Breast epithelium (tissue), 4 donors: Measurements from ENCODE around the gene COL5A3. TPM values are rescaled to one million over a fixed set of nuclear protein-coding genes. Genes with fewer than 3 reads are reported as not detected.

ENCODE experiments used
- DNase-seq, 2 donors: peaks; one replicate each; pipeline ENCODE4 v3.0.0-alpha.2; 2019; ENCODE audit warnings: low spot score in 2 of 2
- H3K27ac ChIP-seq, 2 donors: fragments of 200-600 bp; sonication (generic) in 1 of 2; one replicate each; pipeline ENCODE4 v1.5.1; 2016 to 2019; ENCODE audit warnings: mild to moderate bottlenecking in 1 of 2
- H3K27me3 ChIP-seq, 2 donors: fragments of 200-600 bp; sonication (generic) in 1 of 2; one replicate each; pipeline versions ENCODE4 v1.5.1 to v1.6.0; 2017 to 2019; ENCODE audit warnings: control low read depth in 1 of 2, mild to moderate bottlenecking in 1 of 2
- H3K36me3 ChIP-seq: fragments of 200-600 bp; one replicate; pipeline ENCODE4 v1.5.1; 2019
- H3K4me1 ChIP-seq, 2 donors: fragments of 200-600 bp; sonication (generic); one replicate each; pipeline ENCODE4 v1.5.1; 2016 to 2019; ENCODE audit warnings: control low read depth in 1 of 2
- H3K4me3 ChIP-seq, 3 donors: fragments of 200-600 bp; sonication (generic); 1 replicate in 2 of 3; 2 replicates in 1 of 3; pipeline ENCODE4 v1.5.1; 2016 to 2019; ENCODE audit warnings: mild to moderate bottlenecking in 3 of 3, moderate library complexity in 2 of 3
- H3K9me3 ChIP-seq, 2 donors: fragments of 200-600 bp; sonication (generic) in 1 of 2; one replicate each; pipeline ENCODE4 v1.5.1; 2016 to 2019; ENCODE audit warnings: control low read depth in 1 of 2
- CTCF ChIP-seq, 3 donors: fragments of 450-650 bp; IDR thresholded peaks; one replicate each; pipeline ENCODE4 v1.5.1; 2016 to 2017; ENCODE audit warnings: antibody characterized with exemption in 3 of 3, mild to moderate bottlenecking in 3 of 3, moderate library complexity in 3 of 3
- POLR2A ChIP-seq: fragments of 450-650 bp; IDR thresholded peaks from one replicate; pipeline ENCODE4 v1.6.1; 2016; ENCODE audit warnings: antibody characterized with exemption, mild to moderate bottlenecking, moderate library complexity
- POLR2AphosphoS5 ChIP-seq, 3 donors: sonication (generic); formaldehyde crosslinking; IDR thresholded peaks; one replicate each; pipeline ENCODE4 v1.6.1; 2017; ENCODE audit warnings: antibody characterized with exemption in 3 of 3
- intact Hi-C: fragments of 100-400 bp; cut with DNase I; formaldehyde crosslinking; loops from one replicate; pipeline ENCODE4 v1.15.1; 2023; ENCODE audit warnings: low total_unique reads
- total RNA-seq, 3 donors: library from RNA; depleted of rRNA; stranded (reverse); fragments of >200 nt; gene quantifications; one replicate each; pipeline ENCODE4 v1.1.0, GENCODE V29; 2016

COL5A3 gene
- total RNA-seq, 3 donors from 2014 or later = 4.8 to 32.2 (median 12.5) TPM

GRCh38 chr19:10010939-10011338, 635 bp upstream of the COL5A3 start:
- H3K27ac ChIP-seq = no peak overlapping the region
- TF ChIP-seq CTCF (IDR thresholded peaks at IDR 0.05) (no peak), POLR2AphosphoS5 (IDR thresholded peaks at IDR 0.05) (no peak), POLR2A (no peak)
- no peak overlapping the region for H3K4me3 ChIP-seq
- peaks cover 3 to 64% of the 10 kb centered on the region in 2 donors for H3K27me3 ChIP-seq
- H3K9me3 ChIP-seq = no peaks in the 10 kb centered on the region
- no peaks in the 10 kb centered on the region for H3K36me3 ChIP-seq
- H3K4me1 ChIP-seq = peaks cover 0 to 1% of the 10 kb centered on the region in 2 donors
- no peak for DNase-seq
- intact Hi-C loops = no loop called here

GRCh38 chr19:10009714-10010224, 535 bp downstream of the COL5A3 start:
- intact Hi-C loops = no loop called here
- DNase-seq = no peak
- Histone ChIP-seq H3K4me1 (peaks cover 0 to 5% of the 10 kb centered on the region in 2 donors), H3K27ac (peak overlapping the region in 1 of 2 donors; percentile 92), H3K36me3 (no peaks in the 10 kb centered on the region), H3K9me3 (no peaks in the 10 kb centered on the region), H3K27me3 (peaks cover 3 to 64% of the 10 kb centered on the region in 2 donors), H3K4me3 (peak overlapping the region; percentile 51 to 63 (median 62))
- TF ChIP-seq POLR2A (no peak), POLR2AphosphoS5 (IDR thresholded peaks at IDR 0.05) (no peak), CTCF (IDR thresholded peaks at IDR 0.05) (no peak)

GRCh38 chr19:10008184-10008765, 2.0 kb downstream of the COL5A3 start:
- peaks cover 0 to 54% of the 10 kb centered on the region in 2 donors for H3K27me3 ChIP-seq
- H3K9me3 ChIP-seq = no peaks in the 10 kb centered on the region
- intact Hi-C loops = no loop called here
- H3K27ac ChIP-seq = peak overlapping the region; percentile 77 to 92
- TF ChIP-seq POLR2AphosphoS5 (IDR thresholded peaks at IDR 0.05) (no peak), POLR2A (no peak), CTCF (IDR thresholded peaks at IDR 0.05) (no peak)
- peak overlapping the region in 1 of 3 donors; percentile 17 for H3K4me3 ChIP-seq
- peaks cover 0 to 5% of the 10 kb centered on the region in 2 donors for H3K4me1 ChIP-seq
- H3K36me3 ChIP-seq = no peaks in the 10 kb centered on the region
- DNase-seq = no peak

- H3K27ac ChIP-seq = peak overlapping the region; percentile 77 to 92
- intact Hi-C loops = no loop called here
- H3K4me1 ChIP-seq = peaks cover 0 to 5% of the 10 kb centered on the region in 2 donors
These were observed 2.7 kb downstream of the COL5A3 start for GRCh38 chr19:10007371-10008183.

More at GRCh38 chr19:10007371-10008183, 2.7 kb downstream of the COL5A3 start:
- Histone ChIP-seq H3K36me3 (no peaks in the 10 kb centered on the region), H3K9me3 (no peaks in the 10 kb centered on the region), H3K4me3 (peak overlapping the region in 2 of 3 donors; percentile 17 to 25), H3K27me3 (peaks cover 0 to 49% of the 10 kb centered on the region in 2 donors)
- peak in 1 of 2 donors; percentile 35 for DNase-seq
- TF ChIP-seq CTCF (IDR thresholded peaks at IDR 0.05) = no peak
- TF ChIP-seq POLR2AphosphoS5 (IDR thresholded peaks at IDR 0.05) = no peak
- TF ChIP-seq POLR2A = no peak
